Right cardiac atrium (tissue), 5 donors: Measurements from ENCODE around the gene IGFN1. TPM values are rescaled to one million over a fixed set of nuclear protein-coding genes. Genes with fewer than 3 reads are reported as not detected.

Experiments
- ATAC-seq, 2 donors: fragments of 200-7000 bp; cut with Tn5 transposase; one replicate each; pipeline versions ENCODE4 v1.8.0 to v1.9.1; 2020; ENCODE audit warnings: moderate library complexity in 2 of 2, mild to moderate bottlenecking in 1 of 2
- DNase-seq, 3 donors: peaks; one replicate each; pipeline ENCODE4 v3.0.0-alpha.2; 2020
- H3K27ac ChIP-seq: one replicate; pipeline ENCODE4 v1.5.1; 2013; ENCODE audit warnings: mild to moderate bottlenecking, low read length, control low read depth, moderate library complexity
- H3K27me3 ChIP-seq: one replicate; pipeline ENCODE4 v1.6.1; 2013; ENCODE audit not compliant: control insufficient read depth, insufficient read depth
- H3K4me1 ChIP-seq: one replicate; pipeline ENCODE4 v1.6.1; 2013; ENCODE audit warnings: low read length; ENCODE audit not compliant: control insufficient read depth, insufficient read depth
- H3K4me3 ChIP-seq: one replicate; pipeline ENCODE4 v1.5.1; 2013; ENCODE audit warnings: low read length, control low read depth
- H3K9me3 ChIP-seq: one replicate; pipeline ENCODE4 v1.6.1; 2013; ENCODE audit warnings: low read length; ENCODE audit not compliant: control insufficient read depth
- WGBS: extraction: QIAGEN DNeasy Blood & Tissue Kit; methylation state at CpG from one replicate; pipeline ENCODE4 v1.1.7; 2013; 5-methylcytosine and 5-hydroxymethylcytosine counted together
- intact Hi-C, 4 donors: fragments of 100-400 bp; cut with DNase I; formaldehyde crosslinking; loops; one replicate each; pipeline versions ENCODE4 v1.11.0 to v1.14.0; 2022 to 2023
- long read RNA-seq, 4 donors: library from polyadenylated mRNA; unstranded; transcript quantifications; one replicate each; pipeline ENCODE4 v2.0.0, GENCODE V29; 2020 to 2021
- polyA plus RNA-seq: library from polyadenylated mRNA; stranded (reverse); fragments of 200-250 nt; gene quantifications from one replicate; pipeline ENCODE4 v1.2.3, GENCODE V29; 2013
- total RNA-seq, 4 donors: library from RNA; stranded (reverse); fragmentation: NEBNext Ultra II Directional; extraction: Animal tissue kit (Norgen Biotek cat#: 25700); gene quantifications; one replicate each; pipeline ENCODE4 v1.2.1, GENCODE V29; 2021
- donor health status: healthy with polysubstance abuse.
- donor health status: DM: no; HTN: yes; CAD: no.
- donor health status: DM: no; HTN: no; CAD: no.
- donor health status: DM: no; HTN: yes; CAD: no; lungs with severe emphysema.
- donor health status: DM: yes; HTN: yes; CAD: no.

Gene IGFN1
- 1 to 10 TPM in 1 of 4 donors, under 1 TPM in 3; 0.14 to 1.6 (median 0.48) TPM for total RNA-seq
- 0.54 TPM for polyA plus RNA-seq
- long read RNA-seq, donor 1: 0 reads
- long read RNA-seq, donor 2, partial matches to known transcripts: 1 of 3 reads
- long read RNA-seq, donor 2, other reads (novel, unspliced or antisense): 0 of 3 reads
- long read RNA-seq, donor 3: 0 reads
- long read RNA-seq, donor 4: 0 reads

- Histone ChIP-seq H3K4me1 (no peaks in the 10 kb centered on the region), H3K27ac (no peak within 1 kb of the TSS), H3K4me3 (no peak within 1 kb of the TSS), H3K9me3 (no peaks in the 10 kb centered on the region), H3K27me3 (no peaks in the 10 kb centered on the region)
- intact Hi-C loops: no loop called here
- ATAC-seq (peak in 1 of 2 donors; percentile 24), DNase-seq (peak in 1 of 3 donors; percentile 36)
- 53% methylated on average over 9 of the region's 9 CpGs for WGBS
These were observed at the start of gene IGFN1 for GRCh38 chr1:201190624-201191051. TSS of gene IGFN1 (plus strand) at chr1:201190824. CDS start at chr1:201193294, 2,470 bp downstream.

GRCh38 chr1:201140941-201141260, 49.7 kb upstream of the IGFN1 start:
- intact Hi-C loops: no loop called here
- Histone ChIP-seq H3K27ac (no peak overlapping the region), H3K9me3 (no peaks in the 10 kb centered on the region), H3K27me3 (no peaks in the 10 kb centered on the region), H3K4me3 (no peak overlapping the region), H3K4me1 (peaks cover 2% of the 10 kb centered on the region)
- WGBS: 92% methylated on average over 8 of the region's 8 CpGs
- DNase-seq (peak in 1 of 3 donors; percentile 26), ATAC-seq (no peak)

GRCh38 chr1:201141418-201141817, 49.2 kb upstream of the IGFN1 start:
- intact Hi-C loops: no loop called here
- 95% methylated on average over 5 of the region's 5 CpGs for WGBS
- H3K4me1 ChIP-seq: peaks cover 2% of the 10 kb centered on the region
- H3K27me3 ChIP-seq: no peaks in the 10 kb centered on the region
- no peak overlapping the region for H3K27ac ChIP-seq
- ATAC-seq: no peak
- no peaks in the 10 kb centered on the region for H3K9me3 ChIP-seq
- no peak overlapping the region for H3K4me3 ChIP-seq
- DNase-seq: peak in 1 of 3 donors; percentile 34

- intact Hi-C loops: no loop called here
- WGBS: 70% methylated on average over 16 of the region's 16 CpGs
- H3K27ac ChIP-seq: no peak overlapping the region
These were observed 48.4 kb upstream of the IGFN1 start for GRCh38 chr1:201142011-201142848.

GRCh38 chr1:201142849-201143725, 47.5 kb upstream of the IGFN1 start:
- no peaks in the 10 kb centered on the region for H3K9me3 ChIP-seq
- 78% methylated on average over 16 of the region's 16 CpGs for WGBS
- DNase-seq (peak in 1 of 3 donors; percentile 40), ATAC-seq (no peak)
- intact Hi-C loops: no loop called here
- no peak overlapping the region for H3K4me3 ChIP-seq
- H3K27me3 ChIP-seq: no peaks in the 10 kb centered on the region
- H3K4me1 ChIP-seq: peaks cover 2% of the 10 kb centered on the region
- no peak overlapping the region for H3K27ac ChIP-seq

More at GRCh38 chr1:201142011-201142848, 48.4 kb upstream of the IGFN1 start:
- H3K27me3 ChIP-seq: no peaks in the 10 kb centered on the region
- H3K9me3 ChIP-seq: no peaks in the 10 kb centered on the region
- peaks cover 2% of the 10 kb centered on the region for H3K4me1 ChIP-seq
- ATAC-seq (peak; percentile 41 to 62), DNase-seq (peak; percentile 75 to 92 (median 89))
- no peak overlapping the region for H3K4me3 ChIP-seq

- H3K27ac ChIP-seq: no peak overlapping the region
- no peaks in the 10 kb centered on the region for H3K9me3 ChIP-seq
- ATAC-seq (no peak), DNase-seq (peak in 1 of 3 donors; percentile 42)
- intact Hi-C loops: no loop called here
- no peak overlapping the region for H3K4me3 ChIP-seq
- no peaks in the 10 kb centered on the region for H3K27me3 ChIP-seq
- H3K4me1 ChIP-seq: peaks cover 2% of the 10 kb centered on the region
- 83% methylated on average over 18 of the region's 18 CpGs for WGBS
These were observed 46.6 kb upstream of the IGFN1 start for GRCh38 chr1:201143726-201144635.

- Histone ChIP-seq H3K27me3 (no peaks in the 10 kb centered on the region), H3K27ac (no peak overlapping the region), H3K4me1 (peaks cover 2% of the 10 kb centered on the region), H3K4me3 (no peak overlapping the region), H3K9me3 (no peaks in the 10 kb centered on the region)
- ATAC-seq (no peak), DNase-seq (no peak)
- intact Hi-C loops: no loop called here
- WGBS: 84% methylated on average over 5 of the region's 5 CpGs
These were observed 45.9 kb upstream of the IGFN1 start for GRCh38 chr1:201144701-201145100.

GRCh38 chr1:201145132-201145531, 45.5 kb upstream of the IGFN1 start:
- Histone ChIP-seq H3K27ac (no peak overlapping the region), H3K4me1 (peaks cover 2% of the 10 kb centered on the region), H3K27me3 (no peaks in the 10 kb centered on the region), H3K4me3 (no peak overlapping the region), H3K9me3 (no peaks in the 10 kb centered on the region)
- 68% methylated on average over 3 of the region's 3 CpGs for WGBS
- no peak for ATAC-seq
- DNase-seq: peak in 1 of 3 donors; percentile 5
- intact Hi-C loops: no loop called here

GRCh38 chr1:201145816-201146215, 44.8 kb upstream of the IGFN1 start:
- Histone ChIP-seq H3K4me3 (no peak overlapping the region), H3K9me3 (no peaks in the 10 kb centered on the region), H3K4me1 (peaks cover 2% of the 10 kb centered on the region), H3K27ac (no peak overlapping the region), H3K27me3 (no peaks in the 10 kb centered on the region)
- intact Hi-C loops: no loop called here
- 93% methylated on average over 7 of the region's 7 CpGs for WGBS
- ATAC-seq (no peak), DNase-seq (peak in 1 of 3 donors; percentile 28)
